CD14-positive monocyte (primary cell): ENCODE data around the gene HPSE2. TPM values are rescaled to one million over a fixed set of nuclear protein-coding genes. Genes with fewer than 3 reads are reported as not detected.

Experiments
- DNase-seq, 3 donors: peaks; one replicate each; pipeline ENCODE4 v3.0.0-alpha.2; 2011 to 2022
- H2AFZ ChIP-seq: 2 replicates; pipeline ENCODE4 v1.6.0; 2012; ENCODE audit warnings: mild to moderate bottlenecking, low read depth, low read length, inconsistent platforms; ENCODE audit not compliant: insufficient read depth, poor library complexity, severe bottlenecking
- H3K27ac ChIP-seq, 2 donors: 1 replicate in 1 of 2; 2 replicates in 1 of 2; pipeline ENCODE4 v1.5.1; 2012 to 2013; ENCODE audit warnings: low read length in 2 of 2, control low read depth in 1 of 2, inconsistent platforms in 1 of 2, low read depth in 1 of 2, mild to moderate bottlenecking in 1 of 2
- H3K27me3 ChIP-seq, 2 donors: one replicate each; pipeline versions ENCODE4 v1.6.0 to v1.6.1; 2011 to 2013; ENCODE audit warnings: low read length in 2 of 2; ENCODE audit not compliant: control insufficient read depth in 2 of 2, insufficient read depth in 2 of 2
- H3K36me3 ChIP-seq, 2 donors: replicated peaks in 1 of 2; 1 replicate in 1 of 2; 2 replicates in 1 of 2; pipeline versions ENCODE4 v1.5.1 to v1.6.1; 2012 to 2013; ENCODE audit warnings: low read length in 2 of 2, control low read depth in 1 of 2, inconsistent platforms in 1 of 2, mild to moderate bottlenecking in 1 of 2; ENCODE audit not compliant: insufficient read depth in 2 of 2, control insufficient read depth in 1 of 2
- H3K4me1 ChIP-seq, 2 donors: 1 replicate in 1 of 2; 2 replicates in 1 of 2; pipeline versions ENCODE4 v1.5.1 to v1.6.1; 2012 to 2013; ENCODE audit warnings: low read length in 2 of 2, control low read depth in 1 of 2, inconsistent platforms in 1 of 2, mild to moderate bottlenecking in 1 of 2, moderate library complexity in 1 of 2; ENCODE audit not compliant: insufficient read depth in 2 of 2, control insufficient read depth in 1 of 2
- H3K4me2 ChIP-seq: replicated peaks from 2 replicates; pipeline ENCODE3; 2012; ENCODE audit warnings: low read length, moderate library complexity, mild to moderate bottlenecking; ENCODE audit not compliant: poor library complexity, severe bottlenecking; ENCODE audit errors: extremely low read depth
- H3K4me3 ChIP-seq, 3 experiments: fragments of 200-600 bp in 1 of 3; sonication (generic) in 1 of 3; replicated peaks in 1 of 3; 1 replicate in 2 of 3; 2 replicates in 1 of 3; pipeline ENCODE4 v1.5.1; 2011 to 2013; ENCODE audit warnings: low read length in 3 of 3, mild to moderate bottlenecking in 3 of 3, control low read depth in 2 of 3, low read depth in 2 of 3, inconsistent platforms in 1 of 3, moderate library complexity in 1 of 3
- H3K79me2 ChIP-seq: 2 replicates; pipeline ENCODE4 v1.6.0; 2012; ENCODE audit warnings: mild to moderate bottlenecking, control low read depth, inconsistent platforms, low read length, moderate library complexity; ENCODE audit not compliant: insufficient read depth
- H3K9ac ChIP-seq: 2 replicates; pipeline ENCODE4 v1.6.0; 2017; ENCODE audit warnings: low read length, mild to moderate bottlenecking; ENCODE audit not compliant: insufficient read depth, poor library complexity, severe bottlenecking
- H3K9me3 ChIP-seq, 2 donors: replicated peaks in 1 of 2; 1 replicate in 1 of 2; 2 replicates in 1 of 2; pipeline versions ENCODE4 v1.5.1 to v1.6.1; 2012 to 2013; ENCODE audit warnings: low read length in 2 of 2, control low read depth in 1 of 2; ENCODE audit not compliant: control insufficient read depth in 1 of 2, insufficient read depth in 1 of 2
- H4K20me1 ChIP-seq: 2 replicates; pipeline ENCODE4 v1.6.0; 2012; ENCODE audit warnings: mild to moderate bottlenecking, low read length, control low read depth, moderate library complexity; ENCODE audit not compliant: insufficient read depth
- H3K27ac Mint-ChIP-seq, 7 donors: one replicate each; pipeline ENCODE4 v1.8.0; 2020; ENCODE audit warnings: mild to moderate bottlenecking in 7 of 7, mixed read lengths in 7 of 7, moderate library complexity in 6 of 7, inconsistent platforms in 2 of 7
- H3K27me3 Mint-ChIP-seq, 3 donors: one replicate each; pipeline ENCODE4 v1.8.0; 2021 to 2022; ENCODE audit warnings: low read depth in 3 of 3, mild to moderate bottlenecking in 3 of 3, mixed read lengths in 3 of 3, moderate library complexity in 3 of 3, inconsistent platforms in 1 of 3
- H3K36me3 Mint-ChIP-seq, 2 donors: one replicate each; pipeline ENCODE4 v1.8.0; 2020; ENCODE audit warnings: mixed read lengths in 2 of 2, inconsistent platforms in 1 of 2, mild to moderate bottlenecking in 1 of 2
- H3K4me1 Mint-ChIP-seq: one replicate; pipeline ENCODE4 v1.8.0; 2020; ENCODE audit warnings: mild to moderate bottlenecking, mixed read lengths
- H3K4me3 Mint-ChIP-seq, 2 donors: one replicate each; pipeline ENCODE4 v1.8.0; 2020; ENCODE audit warnings: mild to moderate bottlenecking in 2 of 2, mixed read lengths in 2 of 2, moderate library complexity in 1 of 2
- H3K9me3 Mint-ChIP-seq, 7 donors: one replicate each; pipeline ENCODE4 v1.8.0; 2020 to 2022; ENCODE audit warnings: mixed read lengths in 7 of 7, mild to moderate bottlenecking in 6 of 7, moderate library complexity in 6 of 7, inconsistent platforms in 2 of 7
- WGBS: methylation state at CpG from one replicate; pipeline ENCODE4 v1.1.5; 2013; ENCODE audit warnings: missing lambda C conversion rate; ENCODE audit not compliant: insufficient coverage; 5-methylcytosine and 5-hydroxymethylcytosine counted together
- intact Hi-C, 2 donors: fragments of 100-400 bp; cut with micrococcal nuclease; formaldehyde crosslinking; loops; one replicate each; pipeline versions ENCODE4 v1.15.0 to v1.15.1; 2023
- polyA plus RNA-seq, 3 donors: library from polyadenylated mRNA; depleted of rRNA in 1 of 3; unstranded in 2 of 3; stranded (reverse) in 1 of 3; fragments of 300-500 nt in 2 of 3; fragments of >200 nt in 1 of 3; fragmentation: Illumina TruSeq in 2 of 3; gene quantifications; 1 replicate in 2 of 3; 2 replicates in 1 of 3; pipeline ENCODE4 v1.2.3, GENCODE V29; 2012 to 2021
- TF ChIP-seq, protein P1 (sequence below): fragments of 200-600 bp; IDR thresholded peaks from one replicate; pipeline ENCODE4 v1.8.0; 2022; ENCODE audit warnings: antibody characterized with exemption, mild to moderate bottlenecking

Gene HPSE2
- polyA plus RNA-seq, 3 donors = not detected

DNA sequence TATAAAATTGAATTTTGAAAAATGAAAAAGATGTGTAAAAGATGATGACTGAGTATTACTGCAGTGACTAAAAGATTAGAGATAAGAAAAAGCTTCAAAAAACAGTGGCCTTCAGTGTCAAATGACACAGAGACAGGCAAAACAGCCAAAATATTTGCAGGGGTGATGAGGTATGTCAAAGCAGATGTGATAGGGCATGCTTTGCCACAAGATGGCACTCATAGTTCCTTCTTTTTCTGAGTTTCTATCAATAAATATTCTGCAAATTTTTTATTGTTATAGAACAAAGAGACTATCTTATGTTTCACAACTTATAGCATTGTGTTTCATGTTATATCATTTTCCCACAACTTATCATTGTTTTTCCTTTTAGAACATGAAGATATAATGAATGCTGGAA, 444.8 kb downstream of the HPSE2 start:
- Mint-ChIP-seq H3K9me3 (peaks cover 0 to 3% (median 0%) of the 10 kb centered on the region in 7 donors), H3K4me3 (no peak overlapping the region), H3K27ac (no peak overlapping the region), H3K4me1 (no peaks in the 10 kb centered on the region), H3K27me3 (peaks cover 0 to 1% (median 0%) of the 10 kb centered on the region in 3 donors), H3K36me3 (no peaks in the 10 kb centered on the region)
- no peak overlapping the region for H3K9ac ChIP-seq
- H2AFZ ChIP-seq = no peak overlapping the region
- H3K27ac ChIP-seq = no peak overlapping the region
- no peaks in the 10 kb centered on the region for H3K27me3 ChIP-seq
- no peak overlapping the region for H3K4me2 ChIP-seq
- no peaks in the 10 kb centered on the region for H3K36me3 ChIP-seq
- DNase-seq = no peak
- intact Hi-C loops = no loop called here
- H3K4me1 ChIP-seq = no peaks in the 10 kb centered on the region
- H3K9me3 ChIP-seq = no peaks in the 10 kb centered on the region
- no peak overlapping the region for H3K4me3 ChIP-seq
- H4K20me1 ChIP-seq = no peaks in the 10 kb centered on the region
- H3K79me2 ChIP-seq = no peaks in the 10 kb centered on the region
- TF ChIP-seq, protein P1, sequence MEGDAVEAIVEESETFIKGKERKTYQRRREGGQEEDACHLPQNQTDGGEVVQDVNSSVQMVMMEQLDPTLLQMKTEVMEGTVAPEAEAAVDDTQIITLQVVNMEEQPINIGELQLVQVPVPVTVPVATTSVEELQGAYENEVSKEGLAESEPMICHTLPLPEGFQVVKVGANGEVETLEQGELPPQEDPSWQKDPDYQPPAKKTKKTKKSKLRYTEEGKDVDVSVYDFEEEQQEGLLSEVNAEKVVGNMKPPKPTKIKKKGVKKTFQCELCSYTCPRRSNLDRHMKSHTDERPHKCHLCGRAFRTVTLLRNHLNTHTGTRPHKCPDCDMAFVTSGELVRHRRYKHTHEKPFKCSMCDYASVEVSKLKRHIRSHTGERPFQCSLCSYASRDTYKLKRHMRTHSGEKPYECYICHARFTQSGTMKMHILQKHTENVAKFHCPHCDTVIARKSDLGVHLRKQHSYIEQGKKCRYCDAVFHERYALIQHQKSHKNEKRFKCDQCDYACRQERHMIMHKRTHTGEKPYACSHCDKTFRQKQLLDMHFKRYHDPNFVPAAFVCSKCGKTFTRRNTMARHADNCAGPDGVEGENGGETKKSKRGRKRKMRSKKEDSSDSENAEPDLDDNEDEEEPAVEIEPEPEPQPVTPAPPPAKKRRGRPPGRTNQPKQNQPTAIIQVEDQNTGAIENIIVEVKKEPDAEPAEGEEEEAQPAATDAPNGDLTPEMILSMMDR = no peak

GRCh38 chr10:98778277-98778759, 457.3 kb downstream of the HPSE2 start:
- H3K27me3 Mint-ChIP-seq = peaks cover 0 to 4% (median 2%) of the 10 kb centered on the region in 3 donors
- no peak overlapping the region for H3K9ac ChIP-seq
- no peaks in the 10 kb centered on the region for H3K36me3 ChIP-seq
- no peak for DNase-seq
- no peak overlapping the region for H2AFZ ChIP-seq
- H3K4me2 ChIP-seq = no peak overlapping the region
- 44% methylated on average over 2 of the region's 3 CpGs for WGBS
- intact Hi-C loops = no loop called here
- H3K27me3 ChIP-seq = no peaks in the 10 kb centered on the region
- H3K4me3 ChIP-seq = no peak overlapping the region
- H3K4me3 Mint-ChIP-seq = no peak overlapping the region
- no peaks in the 10 kb centered on the region for H3K9me3 ChIP-seq
- TF ChIP-seq, protein P1 = no peak
- H3K27ac Mint-ChIP-seq = no peak overlapping the region
- no peaks in the 10 kb centered on the region for H3K4me1 ChIP-seq
- H3K4me1 Mint-ChIP-seq = no peaks in the 10 kb centered on the region
- no peaks in the 10 kb centered on the region for H3K36me3 Mint-ChIP-seq
- H3K9me3 Mint-ChIP-seq = peaks cover 0 to 3% (median 0%) of the 10 kb centered on the region in 7 donors
- no peaks in the 10 kb centered on the region for H4K20me1 ChIP-seq
- H3K27ac ChIP-seq = no peak overlapping the region
- no peaks in the 10 kb centered on the region for H3K79me2 ChIP-seq
